GM04504 (cell line): Measurements from ENCODE around the gene TMEM59L.

ENCODE experiments used
- DNase-seq: peaks from one replicate; pipeline ENCODE4 v3.0.0-alpha.2; 2012; ENCODE audit warnings: low read depth

TMEM59L gene

DNA sequence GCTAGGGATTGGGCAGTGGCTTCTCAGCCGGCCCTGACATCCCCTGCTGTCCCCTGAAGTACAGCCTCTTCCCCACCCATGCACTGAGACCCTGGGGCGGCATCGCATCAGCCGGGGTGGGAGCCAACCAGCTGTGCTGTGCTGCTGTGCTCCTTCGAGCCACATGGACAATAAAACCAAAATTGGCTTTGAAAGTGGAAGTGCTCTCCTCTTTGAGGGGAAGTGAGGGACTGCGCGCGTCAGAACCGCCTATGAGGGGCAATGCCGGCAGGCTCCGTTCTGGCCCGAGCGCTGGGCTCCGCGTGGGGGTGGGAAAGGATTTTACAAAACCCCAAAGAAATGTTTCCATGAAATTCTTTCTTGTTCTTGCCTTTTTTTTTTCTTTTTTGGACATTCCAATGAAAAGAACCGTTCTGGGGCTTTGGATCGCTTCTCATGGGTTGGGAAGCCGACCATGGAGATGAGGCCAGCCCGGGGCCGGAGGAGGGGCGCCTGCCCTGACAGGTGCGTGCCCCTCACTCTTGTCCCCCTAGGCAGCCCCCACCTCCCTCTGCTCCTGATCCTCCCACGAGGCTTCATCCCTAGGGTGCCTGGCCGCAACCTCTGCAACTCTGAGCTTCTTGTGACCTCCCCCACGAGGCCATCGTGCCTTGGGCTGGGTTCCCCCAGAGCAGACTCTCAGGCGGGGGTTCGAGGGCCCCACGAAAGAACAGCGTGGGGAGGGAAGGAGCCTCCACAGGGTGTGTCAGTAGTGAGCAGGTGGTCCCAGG lies 46.8 kb downstream of the TMEM59L start:
- no peak for DNase-seq

DNA sequence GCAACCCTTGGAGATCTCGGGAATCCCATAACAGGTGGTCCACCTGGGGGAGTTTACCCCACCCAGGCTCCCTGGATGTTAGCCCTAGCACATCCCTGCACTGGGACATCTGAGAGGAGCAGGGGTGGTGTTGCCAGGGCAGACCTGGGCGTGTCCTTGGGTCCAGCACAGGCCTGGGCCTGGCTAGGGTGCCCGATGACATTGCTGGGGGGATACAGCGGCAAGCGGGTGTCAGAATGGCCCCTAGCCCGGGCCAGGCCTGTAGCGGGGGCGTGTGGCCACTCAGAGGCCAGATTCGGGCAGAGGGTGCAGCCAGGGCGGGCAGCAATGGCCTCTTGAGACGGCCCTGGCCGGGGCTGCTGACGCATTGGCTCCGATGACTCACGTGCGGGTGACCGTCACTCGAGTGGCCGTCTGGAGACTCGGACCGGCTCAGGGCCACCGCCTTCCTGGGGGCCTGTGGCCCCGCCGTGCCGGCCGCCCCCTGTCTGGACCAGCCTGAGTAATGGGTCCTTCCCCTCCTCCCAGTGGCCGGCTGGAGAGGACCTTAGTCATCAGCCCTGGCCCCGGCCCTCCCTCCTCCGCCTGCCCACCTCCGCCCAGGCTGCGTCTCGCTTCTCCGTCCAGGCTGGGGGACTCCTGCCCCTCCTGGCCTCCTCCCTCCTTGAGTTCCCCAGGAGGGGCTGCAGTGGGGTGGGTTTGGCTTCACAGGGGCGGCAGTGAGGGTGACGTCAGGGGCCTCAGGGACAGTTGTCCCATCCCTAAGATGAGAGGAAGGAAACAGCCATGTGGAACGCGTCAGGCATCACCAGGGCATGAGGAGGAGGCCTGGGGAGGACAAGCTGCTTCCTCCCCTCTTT lies 47.6 kb downstream of the TMEM59L start:
- DNase-seq, result no peak

DNA sequence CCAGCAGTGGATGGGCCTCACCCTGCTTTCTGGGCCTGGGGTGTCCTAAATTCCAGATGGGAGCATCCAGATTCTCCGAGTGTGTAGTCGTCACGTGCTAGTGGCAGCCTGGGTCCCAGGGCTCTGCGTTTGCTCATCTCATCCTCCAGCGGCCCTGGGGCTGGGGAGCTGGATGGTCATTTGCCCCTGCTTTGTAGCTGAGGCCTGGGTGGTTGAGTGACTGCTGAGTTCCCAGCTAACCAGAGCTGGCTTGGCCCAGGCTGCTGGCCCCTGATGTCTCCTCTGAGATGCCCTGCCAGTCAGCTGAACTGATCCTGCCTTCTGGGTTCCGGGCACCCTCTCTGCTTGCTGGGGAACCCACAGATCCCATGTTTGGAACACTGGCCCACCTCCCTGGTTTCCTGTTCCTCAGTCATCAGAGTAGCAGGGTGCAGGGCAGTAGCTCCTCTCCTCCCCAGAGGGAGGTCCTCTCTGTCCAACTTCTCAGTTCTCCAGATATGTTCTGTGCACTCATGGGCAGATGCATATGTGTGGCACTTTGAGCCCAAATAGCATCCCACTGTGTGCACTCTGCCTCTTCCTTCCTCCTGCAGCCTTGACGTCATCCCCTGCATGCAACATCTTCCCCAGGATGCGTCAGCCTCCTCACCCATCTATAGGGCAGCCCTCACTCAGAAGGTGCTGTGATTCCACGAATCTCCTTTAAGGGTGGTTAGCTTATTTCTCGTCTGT lies 48.4 kb downstream of the TMEM59L start:
- no peak for DNase-seq

DNA sequence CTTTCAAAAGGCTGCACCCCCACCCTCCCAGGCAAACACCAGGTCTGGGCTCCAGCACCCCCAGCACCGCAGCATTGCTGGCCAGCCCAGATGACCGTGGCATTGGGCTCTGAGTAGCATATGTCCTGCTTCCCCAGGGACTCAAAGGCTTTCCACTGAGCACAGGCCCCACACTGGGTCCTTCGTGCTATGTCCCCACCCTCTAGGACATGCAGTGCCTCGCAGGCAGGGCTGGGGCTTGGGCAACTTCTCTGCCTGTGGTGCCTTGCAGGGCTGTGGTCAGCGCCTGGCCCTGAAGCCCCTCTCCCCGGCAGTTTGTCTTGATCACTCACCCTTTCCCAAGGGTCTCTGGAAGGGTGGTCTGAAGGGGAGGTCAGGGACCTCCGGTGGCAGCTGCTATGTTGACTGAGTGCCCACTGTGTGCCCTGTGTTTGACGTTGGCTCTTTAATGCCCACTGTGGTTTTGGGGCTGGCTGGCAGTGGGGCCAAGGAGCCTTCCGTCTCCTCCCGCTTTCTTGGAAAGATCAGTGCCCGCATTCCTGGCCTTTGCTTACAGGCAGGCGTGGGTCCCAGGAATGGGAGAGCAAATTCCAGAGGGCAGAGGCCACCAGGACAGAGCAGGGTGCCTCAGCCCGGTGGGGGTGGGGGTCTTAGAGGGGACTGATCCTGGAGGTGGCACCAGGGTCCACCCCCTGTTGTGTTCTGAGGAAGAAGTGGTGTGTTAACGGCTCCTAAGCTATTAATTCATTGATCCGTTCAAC lies 50.5 kb downstream of the TMEM59L start:
- DNase-seq, result no peak

DNA sequence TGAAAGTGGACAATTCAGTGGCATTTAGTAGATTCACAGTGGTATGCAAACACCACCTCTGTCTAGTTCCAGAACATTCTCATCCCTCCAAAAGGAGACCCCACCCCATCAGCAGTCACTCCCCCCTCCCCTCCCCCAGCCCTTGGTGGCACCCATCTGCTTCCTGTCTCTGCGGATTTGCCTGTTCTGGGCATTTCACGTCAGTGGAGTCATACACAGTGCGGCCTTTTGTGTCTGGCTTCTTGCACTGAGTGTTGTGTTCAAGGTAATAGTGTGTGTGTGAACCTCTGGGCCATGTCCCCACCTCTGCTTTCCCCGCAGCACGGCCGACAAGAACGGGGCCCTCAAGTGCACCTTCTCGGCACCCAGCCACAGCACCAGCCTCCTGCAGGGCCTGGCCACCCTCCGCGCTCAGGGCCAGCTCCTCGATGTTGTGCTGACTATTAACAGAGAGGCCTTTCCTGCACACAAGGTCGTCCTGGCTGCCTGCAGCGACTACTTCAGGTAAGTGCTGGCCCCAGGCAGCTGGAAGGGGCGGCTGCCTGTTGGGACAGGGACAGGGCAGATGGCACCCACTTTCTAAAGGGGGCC lies 51.4 kb downstream of the TMEM59L start:
- no peak for DNase-seq

DNA sequence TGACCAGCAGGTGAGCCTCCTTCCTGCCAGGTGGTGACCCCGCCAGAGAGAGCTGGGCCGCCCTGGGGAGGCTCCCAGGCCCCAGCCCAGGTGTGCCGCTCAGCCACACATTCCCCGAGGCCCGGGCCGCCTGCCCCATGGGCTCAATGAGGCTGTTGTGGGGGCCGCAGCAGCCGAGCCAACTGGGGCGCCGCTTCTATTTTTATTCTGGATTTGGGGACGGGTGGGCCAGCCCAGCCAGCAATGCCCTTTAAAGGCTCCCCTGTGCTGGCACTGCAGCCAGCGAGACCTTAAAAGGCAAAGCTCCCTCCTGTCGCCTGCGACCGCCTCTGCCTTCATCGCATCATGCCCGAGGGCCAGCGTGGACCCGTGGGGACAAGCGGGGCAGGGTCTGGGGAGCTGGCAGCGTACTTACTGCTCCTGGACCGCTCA lies 53.1 kb downstream of the TMEM59L start:
- DNase-seq, result no peak

DNA sequence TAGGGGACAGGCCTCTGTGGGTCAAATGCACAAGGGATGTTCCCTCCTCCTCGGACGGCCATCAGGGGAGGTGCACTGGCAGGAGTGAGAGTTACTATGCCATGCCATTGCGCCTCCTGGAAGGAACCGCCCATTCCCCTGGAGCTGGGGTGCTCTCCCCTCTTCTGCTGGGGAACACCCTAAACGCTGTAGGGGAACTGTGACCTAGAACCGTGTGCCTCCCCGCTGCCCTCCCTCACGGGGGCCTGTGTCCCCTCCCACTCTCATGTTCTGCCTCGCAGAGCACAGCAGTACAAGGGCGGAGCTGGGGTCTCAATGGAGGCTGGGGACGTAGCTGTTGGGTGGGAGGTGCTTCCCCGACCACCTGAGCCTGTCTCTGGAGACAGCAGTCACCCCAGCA lies 53.6 kb downstream of the TMEM59L start:
- no peak for DNase-seq

DNA sequence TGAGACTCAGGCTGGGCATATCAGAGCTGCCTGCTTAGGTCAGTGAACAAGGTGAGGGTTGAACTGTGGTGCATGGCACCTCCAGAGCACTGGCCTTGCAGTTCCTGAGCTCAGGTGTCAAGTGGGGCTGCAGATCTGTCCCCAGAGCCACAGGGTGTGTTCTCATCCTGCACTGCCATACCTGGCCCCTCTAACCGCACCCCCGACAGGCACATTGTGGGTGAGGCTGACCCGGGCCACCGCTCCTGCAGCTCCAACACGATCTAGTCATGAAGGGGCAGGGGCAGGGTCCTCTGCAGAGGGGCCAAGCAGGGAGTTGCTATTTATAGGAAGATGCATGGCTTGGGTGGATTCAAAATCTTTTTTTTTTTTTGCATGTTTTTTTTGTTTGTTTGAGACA lies 54.1 kb downstream of the TMEM59L start:
- DNase-seq, result no peak

DNA sequence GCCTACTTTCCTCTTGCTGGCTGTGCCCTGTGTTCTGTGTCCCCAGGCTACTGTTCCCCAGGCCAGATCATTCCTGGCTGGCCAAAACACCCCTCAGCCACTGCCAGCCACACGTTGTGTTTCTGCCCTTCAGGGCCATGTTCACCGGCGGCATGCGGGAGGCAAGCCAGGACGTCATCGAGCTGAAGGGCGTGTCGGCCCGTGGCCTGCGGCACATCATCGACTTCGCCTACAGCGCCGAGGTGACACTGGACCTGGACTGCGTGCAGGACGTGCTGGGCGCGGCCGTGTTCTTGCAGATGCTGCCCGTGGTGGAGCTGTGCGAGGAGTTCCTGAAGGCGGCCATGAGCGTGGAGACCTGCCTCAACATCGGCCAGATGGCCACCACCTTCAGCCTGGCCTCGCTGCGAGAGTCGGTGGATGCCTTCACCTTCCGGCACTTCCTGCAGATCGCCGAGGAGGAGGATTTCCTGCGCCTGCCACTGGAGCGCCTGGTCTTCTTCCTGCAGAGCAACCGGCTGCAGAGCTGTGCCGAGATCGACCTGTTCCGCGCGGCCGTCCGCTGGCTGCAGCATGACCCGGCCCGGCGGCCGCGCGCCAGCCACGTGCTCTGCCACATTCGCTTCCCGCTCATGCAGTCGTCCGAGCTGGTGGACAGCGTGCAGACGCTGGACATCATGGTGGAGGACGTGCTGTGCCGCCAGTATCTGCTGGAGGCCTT lies 55.0 kb downstream of the TMEM59L start:
- no peak for DNase-seq

DNA sequence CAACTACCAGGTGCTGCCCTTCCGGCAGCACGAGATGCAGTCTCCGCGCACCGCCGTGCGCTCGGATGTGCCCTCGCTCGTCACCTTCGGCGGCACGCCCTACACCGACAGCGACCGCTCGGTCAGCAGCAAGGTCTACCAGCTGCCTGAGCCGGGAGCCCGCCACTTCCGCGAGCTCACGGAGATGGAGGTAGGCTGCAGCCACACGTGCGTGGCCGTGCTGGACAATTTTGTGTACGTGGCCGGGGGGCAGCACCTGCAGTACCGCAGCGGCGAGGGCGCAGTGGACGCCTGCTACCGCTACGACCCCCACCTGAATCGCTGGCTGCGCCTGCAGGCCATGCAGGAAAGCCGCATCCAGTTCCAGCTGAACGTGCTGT lies 55.6 kb downstream of the TMEM59L start:
- no peak for DNase-seq

DNA sequence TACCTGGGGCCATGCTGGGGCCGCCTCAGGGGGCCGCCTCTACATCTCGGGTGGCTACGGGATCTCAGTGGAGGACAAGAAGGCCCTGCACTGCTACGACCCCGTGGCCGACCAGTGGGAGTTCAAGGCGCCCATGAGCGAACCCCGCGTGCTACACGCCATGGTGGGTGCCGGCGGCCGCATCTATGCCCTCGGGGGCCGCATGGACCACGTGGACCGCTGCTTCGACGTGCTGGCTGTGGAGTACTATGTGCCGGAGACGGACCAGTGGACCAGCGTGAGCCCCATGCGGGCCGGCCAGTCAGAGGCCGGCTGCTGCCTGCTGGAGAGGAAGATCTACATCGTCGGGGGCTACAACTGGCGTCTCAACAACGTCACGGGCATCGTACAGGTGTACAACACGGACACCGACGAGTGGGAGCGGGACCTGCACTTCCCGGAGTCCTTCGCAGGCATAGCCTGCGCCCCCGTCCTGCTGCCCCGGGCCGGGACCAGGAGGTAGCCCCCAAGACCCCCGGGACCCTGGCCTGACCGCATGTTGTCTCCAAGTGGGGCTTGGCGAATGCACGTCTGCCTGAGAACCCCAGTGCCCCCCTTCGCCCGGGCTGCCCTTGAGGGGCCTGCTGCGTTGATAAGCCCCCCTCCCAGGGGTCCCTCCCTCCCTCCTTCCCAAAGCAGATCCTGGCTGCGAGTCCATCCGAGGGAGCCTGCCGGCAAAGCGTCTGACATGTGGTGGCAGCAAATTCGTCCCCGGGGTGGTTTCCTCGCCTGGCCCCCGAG lies 56.3 kb downstream of the TMEM59L start:
- no peak for DNase-seq

DNA sequence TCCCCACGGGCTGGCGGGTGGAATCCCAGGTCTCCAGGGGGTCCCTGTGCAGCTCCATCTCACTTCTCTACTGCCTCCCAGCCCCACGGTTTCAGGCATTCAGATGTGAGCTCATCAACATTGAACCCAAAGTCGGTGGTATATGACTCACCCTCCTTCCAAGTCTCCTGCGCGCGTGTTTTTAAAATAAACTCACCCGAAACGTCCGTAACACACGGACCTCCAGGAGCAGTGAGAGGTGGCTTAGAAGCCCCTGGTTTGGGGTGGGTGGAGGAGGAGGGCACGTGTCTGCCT lies 56.8 kb downstream of the TMEM59L start:
- DNase-seq, result no peak

DNA sequence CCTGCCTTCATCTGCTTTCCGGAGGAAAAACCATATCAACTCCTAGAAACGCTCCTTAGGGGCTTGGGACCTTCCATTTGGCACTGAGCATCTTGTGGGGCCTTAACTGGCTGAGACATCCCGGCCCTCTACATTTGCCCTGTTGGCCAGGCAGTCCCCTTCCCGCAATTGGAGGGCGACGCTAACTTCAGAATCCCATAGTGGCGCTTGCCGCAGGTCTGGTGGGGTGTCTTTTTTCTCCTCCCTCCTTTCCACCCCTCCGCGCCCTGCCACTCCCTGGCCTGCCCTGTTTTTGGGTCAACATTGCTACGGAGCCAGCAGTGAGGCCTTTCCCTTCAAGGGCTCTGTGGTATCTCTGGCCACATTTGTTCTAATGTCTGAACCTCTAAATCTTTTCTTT lies 57.2 kb downstream of the TMEM59L start:
- no peak for DNase-seq

DNA sequence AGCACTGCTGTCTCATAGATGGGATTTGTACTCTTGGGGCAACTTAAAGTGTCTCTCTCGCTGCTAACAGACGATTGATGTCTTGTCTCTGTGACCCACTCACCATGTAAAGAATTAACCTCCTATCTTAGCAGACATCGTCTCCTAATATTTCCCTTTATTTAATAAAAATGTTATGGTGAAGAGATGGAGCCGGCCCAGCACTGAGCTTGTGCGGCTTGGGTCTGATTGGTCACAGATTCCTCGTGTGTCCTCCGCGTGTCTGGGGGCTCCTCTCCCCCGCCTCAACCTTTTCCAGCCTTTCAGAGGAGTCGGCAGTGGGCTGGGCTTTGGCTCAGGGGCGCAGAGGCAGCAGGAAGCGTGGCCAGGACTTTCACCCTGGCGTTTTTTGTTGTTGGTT lies 57.6 kb downstream of the TMEM59L start:
- no peak for DNase-seq
